Occipital lobe (tissue), 2 donors: ENCODE results near the gene ANKRD52. TPM values are rescaled to one million over a fixed set of nuclear protein-coding genes. Genes with fewer than 3 reads are reported as not detected.
"Not testable (repeated sequence)": the region's sequence is repeated elsewhere in the genome, so short reads cannot be mapped to it uniquely, and the experiment has no call there.

Source experiments
- DNase-seq: peaks from one replicate; lab custom pipeline; 2025; lab: John Stamatoyannopoulos, UW
- total RNA-seq: library from RNA; depleted of rRNA; stranded (reverse); fragments of >200 nt; gene quantifications from one replicate; pipeline ENCODE4 v1.2.3, GENCODE V29; 2014

The ANKRD52 gene
- total RNA-seq, 1 donor from 2014 or later = 9.2 TPM

GRCh38 chr12:56212361-56212760 lies 45.8 kb downstream of the ANKRD52 start:
- DNase-seq = no peak

- no peak for DNase-seq
Observed at GRCh38 chr12:56208006-56208405, 50.2 kb downstream of the ANKRD52 start.

DNA sequence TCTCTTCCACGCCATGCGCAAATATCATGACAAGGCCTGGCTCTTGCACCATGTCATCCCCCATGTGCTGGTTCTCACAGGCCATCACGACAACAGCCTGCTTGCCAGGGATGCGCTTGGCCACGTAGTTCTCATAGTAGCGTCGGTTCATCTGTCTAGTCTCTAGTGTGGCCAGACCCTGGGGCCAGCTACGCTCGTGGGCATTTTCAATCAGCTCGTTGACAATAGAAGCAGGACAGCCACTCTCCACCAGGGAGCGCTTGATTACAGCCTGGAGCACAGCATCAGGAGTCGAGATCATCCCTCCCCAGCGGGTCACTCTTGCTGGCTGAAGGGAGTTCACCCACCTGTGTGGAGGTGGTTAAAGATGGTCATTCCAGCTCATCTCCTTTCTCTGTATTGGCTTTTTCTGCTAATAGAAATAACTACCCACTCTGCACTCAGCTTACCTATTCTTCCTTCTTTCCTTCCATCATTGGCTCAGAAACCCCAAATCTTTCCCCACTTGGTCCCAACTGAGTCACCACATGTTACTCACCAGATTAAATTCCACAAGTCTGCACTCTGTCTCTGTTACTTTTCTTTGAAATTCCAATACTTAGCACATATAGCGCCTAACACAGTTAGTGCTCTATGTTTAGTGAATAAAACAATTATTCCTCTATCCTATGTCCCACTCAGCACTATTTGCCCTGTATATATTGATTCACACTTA lies 51.6 kb downstream of the ANKRD52 start:
- DNase-seq = no peak

- no peak for DNase-seq
Observed at GRCh38 chr12:56205445-56205844, 52.7 kb downstream of the ANKRD52 start.

GRCh38 chr12:56204275-56204674 lies 53.9 kb downstream of the ANKRD52 start:
- no peak for DNase-seq

DNA sequence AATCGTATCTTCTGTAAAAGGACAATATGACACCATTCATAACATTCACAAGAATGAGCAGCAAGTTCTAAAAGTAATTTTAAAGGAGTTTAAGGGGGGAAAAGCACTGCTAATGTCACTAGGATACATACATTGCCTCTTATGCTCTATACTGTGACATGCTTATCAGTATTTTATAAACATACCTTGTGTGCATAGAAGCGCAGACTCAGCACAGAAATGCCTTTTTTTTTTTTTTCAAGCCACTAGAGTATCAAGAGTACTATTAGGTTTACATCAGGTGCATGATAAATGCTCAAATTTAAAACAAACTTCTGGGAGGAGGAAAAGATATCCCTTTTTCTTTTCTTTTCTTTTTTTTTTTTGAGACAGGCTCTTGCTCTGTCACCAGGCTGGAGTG lies 55.3 kb downstream of the ANKRD52 start:
- DNase-seq = no peak

GRCh38 chr12:56202366-56202765 lies 55.8 kb downstream of the ANKRD52 start:
- DNase-seq = no peak

DNA sequence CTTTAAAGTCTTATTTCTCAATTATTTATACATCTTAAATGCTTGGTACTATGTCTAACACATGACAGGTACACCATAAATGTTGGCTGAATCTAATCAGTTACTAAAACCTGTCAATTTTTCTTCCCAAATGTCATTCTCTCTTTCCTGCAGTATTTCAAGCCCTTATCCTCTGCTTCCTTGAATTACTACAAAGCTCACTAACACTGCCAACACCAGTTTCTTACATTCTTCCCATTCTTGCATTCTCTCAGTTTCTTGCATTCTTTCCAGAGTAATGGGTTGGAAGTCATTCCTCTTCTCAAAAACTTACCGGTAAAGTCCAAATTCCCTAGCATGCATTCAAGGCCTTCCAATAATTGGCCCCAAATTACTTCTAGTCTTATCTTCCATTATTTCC lies 59.3 kb downstream of the ANKRD52 start:
- no peak for DNase-seq

- no peak for DNase-seq
Observed at GRCh38 chr12:56197921-56198635, 60.1 kb downstream of the ANKRD52 start.

DNA sequence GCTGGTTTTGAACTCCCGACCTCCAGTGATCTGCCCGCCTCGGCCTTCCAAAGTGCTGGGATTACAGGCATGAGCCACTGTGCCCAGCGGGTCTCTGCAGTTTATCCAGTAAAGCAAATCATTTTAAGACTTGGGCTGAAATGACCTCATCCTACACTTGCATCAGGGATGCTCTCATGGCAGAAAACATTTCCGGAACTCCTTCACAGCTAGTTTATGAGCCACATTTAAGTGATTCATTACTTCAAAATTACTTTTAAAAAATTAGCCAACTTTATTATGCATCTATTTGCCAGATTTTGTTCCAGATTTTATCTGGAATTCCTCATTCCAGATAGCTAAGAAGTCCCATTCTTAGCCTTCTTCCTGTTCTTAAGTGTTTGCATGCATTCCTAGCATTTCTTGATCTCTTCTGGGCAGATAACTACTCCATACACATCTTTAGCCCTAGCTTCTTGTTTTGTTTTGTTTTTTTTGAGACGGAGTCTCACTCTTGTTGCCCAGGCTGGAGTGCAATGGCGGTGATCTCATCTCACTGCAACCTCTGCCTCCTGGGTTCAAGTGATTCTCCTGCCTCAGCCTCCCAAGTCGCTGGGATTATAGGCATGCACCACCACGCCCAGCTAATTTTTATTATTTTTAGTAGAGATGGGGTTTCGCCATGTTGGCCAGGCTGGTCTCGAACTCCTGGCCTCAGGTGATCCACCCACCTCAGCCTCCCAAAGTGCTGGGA lies 61.2 kb downstream of the ANKRD52 start:
- not testable (repeated sequence) for DNase-seq

DNA sequence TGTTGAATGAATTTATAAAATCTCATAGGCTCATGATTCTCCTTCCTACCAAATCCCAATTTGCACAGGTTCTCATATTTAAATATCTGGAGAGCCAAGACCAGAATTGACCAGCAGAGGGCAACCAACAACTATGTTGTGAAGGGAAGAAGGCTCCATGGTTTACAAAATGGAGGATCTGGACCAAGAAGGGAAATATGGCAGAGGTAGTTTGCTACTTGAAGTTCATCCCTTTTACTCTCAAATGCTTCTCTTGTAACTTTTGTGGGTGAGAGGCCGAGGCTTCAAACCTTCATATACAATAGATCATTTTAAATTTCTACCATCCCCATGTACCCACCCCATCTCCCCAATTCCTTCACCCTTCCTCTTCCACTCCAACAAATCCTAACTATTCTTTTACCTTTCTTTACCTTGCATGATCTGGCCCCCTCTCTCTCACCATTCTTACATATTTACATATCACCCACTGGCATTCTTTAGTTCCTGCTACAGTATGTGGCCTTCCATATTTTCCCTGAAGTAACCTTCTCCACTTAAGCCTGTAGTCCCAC lies 65.1 kb downstream of the ANKRD52 start:
- DNase-seq = peak; percentile 2

DNA sequence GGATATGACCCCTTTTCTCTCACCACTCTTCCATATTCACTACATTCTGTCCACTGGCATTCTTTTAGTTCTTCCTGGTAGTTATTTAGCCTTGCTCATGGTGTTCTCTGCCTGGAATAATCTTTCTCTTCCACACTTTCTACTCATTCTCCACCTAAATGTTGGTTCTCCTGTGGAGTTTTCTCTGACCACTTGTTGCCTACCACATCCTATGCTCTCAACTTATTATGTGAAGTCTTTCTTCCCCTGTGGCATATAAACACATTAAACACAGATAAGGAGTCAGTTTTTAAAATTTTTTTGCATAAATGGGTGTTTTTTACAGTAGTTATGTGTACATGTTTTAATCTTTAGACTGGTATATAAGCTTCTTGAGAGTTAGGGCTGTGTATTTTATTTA lies 65.6 kb downstream of the ANKRD52 start:
- no peak for DNase-seq

DNA sequence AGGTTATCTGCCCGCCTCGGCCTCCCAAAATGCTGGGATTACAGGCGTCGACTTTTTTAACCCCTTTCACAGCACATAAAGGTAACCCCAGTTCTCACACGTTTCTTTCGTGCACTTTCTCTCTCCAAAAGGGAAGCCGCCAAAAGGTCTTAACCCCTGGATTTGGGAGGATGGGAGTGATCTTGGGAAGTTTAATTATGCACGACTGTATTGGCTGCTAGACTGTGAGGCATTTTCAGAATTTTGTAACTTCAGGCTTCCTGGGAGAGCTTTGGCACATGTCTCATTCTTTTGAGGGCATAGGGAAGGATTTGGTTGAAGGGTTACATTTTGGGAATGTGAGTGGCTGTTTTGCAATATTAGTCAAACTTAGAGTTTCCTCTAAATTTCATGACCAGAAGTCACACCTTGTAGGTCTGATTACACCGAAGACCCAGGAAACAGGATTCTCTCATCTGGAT lies 67.5 kb downstream of the ANKRD52 start:
- no peak for DNase-seq

DNA sequence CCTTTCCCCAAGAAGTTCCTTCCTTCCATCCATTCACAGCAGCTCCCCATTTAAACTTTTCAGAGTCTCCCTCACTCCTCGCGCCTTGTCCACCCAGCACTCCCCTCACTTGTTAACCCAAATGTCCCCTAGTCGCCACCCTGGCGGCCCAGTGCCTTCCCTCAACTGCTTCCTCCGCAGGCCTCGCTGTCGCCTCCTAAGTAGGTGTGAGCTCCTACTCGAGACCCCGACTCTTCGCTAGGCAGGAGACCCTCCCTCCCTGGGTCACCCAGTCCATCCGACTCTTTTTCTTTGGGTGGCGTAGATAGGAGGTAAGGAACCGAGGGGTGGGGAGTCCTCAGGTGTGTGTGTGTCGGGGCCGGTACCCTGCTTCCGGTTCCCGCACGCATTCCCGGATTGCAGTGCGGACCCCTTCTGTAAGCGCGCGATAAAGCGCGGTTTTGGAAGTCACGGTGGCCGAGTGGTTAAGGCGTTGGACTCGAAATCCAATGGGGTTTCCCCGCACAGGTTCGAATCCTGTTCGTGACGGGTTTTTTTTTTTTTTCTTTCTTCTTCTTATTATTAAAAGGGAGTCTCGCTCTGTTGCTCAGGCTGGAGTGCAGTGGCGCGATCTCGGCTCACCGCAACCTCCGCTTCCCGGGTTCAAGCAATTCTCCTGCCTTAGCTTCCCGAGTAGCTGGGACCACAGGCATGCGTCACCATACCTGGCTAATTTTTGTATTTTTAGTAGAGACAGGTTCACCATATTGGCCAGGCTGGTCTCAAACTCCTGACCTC lies 68.1 kb downstream of the ANKRD52 start:
- peak; percentile 68 for DNase-seq

DNA sequence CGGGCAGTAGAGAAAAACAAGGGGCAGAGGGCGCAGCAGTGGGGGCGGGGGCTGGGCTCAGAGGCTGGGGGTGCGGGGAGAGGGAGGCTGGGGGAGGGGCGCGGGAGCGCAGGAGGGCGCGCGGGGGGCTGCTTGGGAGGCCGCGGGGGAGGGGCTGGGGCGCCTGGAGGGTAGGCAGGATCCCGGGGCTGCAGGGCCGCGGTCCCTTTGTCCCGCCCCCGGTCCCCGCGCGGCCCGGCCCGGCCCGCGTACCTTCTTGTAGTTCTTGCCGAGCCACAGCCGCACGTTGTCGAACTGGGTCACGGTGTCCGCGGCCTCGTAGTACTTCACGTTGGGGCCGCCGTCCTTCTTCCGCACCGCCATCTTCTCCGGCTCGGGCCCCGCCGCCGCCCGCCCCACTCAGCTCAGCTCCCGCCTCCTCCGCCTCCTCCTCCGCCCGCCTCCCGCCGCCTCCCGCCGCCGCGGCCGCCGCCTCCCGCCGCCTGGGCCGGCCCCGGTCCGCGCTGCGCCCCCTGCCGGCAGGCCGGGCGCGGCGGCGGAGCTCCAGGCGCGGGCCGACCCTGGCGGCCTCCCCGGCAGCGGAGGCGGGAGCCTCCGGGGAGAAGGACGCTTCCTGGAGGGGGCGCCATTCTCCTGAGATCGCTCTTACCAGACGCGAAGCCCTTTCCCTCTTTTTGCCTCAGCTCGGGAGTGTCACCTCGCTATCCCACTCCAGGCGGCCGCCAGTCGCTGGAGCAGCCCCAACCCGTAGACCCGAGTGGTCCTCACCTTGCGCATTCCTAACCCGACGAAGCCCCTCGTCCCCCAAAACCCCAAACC lies 68.9 kb downstream of the ANKRD52 start, which contains the start of gene SMARCC2:
Gene SMARCC2, minus strand, starts transcription at position 385 of the 819 bp plus-strand sequence. Its CDS starts 22 bp downstream, at position 363.
- DNase-seq = peak; percentile 73

GRCh38 chr12:56188778-56189098 lies 69.4 kb downstream of the ANKRD52 start:
- no peak for DNase-seq

DNA sequence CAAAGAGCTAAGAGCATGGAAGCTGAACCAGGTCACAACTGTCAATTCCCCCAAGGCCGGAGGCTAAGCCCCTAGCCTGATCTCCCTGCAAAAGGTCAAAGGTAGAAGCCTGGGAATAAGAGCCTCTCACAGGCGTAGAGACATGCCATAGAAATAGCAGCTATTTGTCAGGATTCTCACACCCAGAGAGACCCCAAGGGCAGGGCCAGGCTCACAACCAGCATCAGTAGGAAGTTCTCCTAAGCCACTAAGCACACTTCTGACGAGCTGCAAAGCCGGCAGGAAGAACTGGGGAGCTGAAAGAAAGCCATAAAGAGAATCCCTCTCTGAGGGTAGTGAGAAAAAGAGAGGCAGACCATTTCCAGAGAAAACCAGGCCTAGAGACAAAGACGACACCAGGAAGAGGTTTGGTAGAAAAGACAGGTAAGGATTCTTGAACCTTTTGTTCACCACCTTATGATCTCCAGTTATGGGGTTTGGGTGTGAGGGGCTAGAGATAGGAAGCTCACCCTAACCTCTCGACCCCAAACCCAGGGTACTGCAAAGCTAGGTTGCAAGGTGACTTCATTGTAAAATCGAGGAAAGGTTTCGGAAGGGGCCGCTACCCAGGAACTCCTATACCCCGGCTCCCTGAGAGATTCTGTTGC lies 69.9 kb downstream of the ANKRD52 start:
- DNase-seq = no peak
